GM12801 (cell line): Measurements from ENCODE around the gene TIAM1.

Source experiments
- TF ChIP-seq, protein P1 (sequence below): IDR thresholded peaks from one replicate; pipeline ENCODE4 v1.5.1; 2011; ENCODE audit warnings: control low read depth; ENCODE audit not compliant: insufficient read length; ENCODE audit errors: extremely low read depth

TIAM1 gene

DNA sequence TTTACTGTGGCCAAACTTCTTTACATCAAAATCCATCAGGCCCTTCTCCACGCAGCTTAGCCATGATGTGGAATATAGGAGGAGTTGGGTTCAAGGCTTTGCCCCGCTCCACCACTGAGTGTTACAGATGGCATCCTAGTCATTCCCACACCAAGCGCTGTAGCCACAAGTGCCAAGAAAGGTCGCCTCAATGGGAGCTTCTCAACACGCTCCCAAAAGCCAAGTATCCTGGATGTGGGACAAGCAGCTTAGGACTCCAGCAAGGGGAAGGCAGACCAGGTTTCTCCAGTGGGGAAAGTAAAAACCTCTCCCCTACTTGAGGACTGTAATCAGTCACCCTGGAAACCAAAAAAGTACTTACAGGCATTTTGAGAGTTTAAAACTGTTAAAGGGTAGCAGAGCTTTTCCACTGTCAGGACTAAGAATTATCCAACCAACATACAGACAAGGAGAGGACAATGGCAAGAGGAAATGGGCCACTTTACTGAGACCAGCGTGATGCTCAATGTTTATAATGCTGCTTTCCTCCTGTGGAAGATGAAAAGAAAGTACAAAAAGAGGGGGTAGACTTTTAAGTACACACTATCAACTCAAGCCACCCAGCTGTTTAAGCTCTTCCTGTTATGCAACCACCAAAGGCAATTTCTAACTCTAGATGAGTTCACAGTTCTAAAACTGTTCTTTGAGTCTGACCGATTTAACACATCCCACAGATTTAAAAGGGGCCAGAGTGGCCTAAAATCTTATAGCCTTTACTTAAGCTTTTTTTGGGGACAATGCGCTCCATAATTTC, 185.1 kb downstream of the TIAM1 start:
- TF ChIP-seq, protein P1, sequence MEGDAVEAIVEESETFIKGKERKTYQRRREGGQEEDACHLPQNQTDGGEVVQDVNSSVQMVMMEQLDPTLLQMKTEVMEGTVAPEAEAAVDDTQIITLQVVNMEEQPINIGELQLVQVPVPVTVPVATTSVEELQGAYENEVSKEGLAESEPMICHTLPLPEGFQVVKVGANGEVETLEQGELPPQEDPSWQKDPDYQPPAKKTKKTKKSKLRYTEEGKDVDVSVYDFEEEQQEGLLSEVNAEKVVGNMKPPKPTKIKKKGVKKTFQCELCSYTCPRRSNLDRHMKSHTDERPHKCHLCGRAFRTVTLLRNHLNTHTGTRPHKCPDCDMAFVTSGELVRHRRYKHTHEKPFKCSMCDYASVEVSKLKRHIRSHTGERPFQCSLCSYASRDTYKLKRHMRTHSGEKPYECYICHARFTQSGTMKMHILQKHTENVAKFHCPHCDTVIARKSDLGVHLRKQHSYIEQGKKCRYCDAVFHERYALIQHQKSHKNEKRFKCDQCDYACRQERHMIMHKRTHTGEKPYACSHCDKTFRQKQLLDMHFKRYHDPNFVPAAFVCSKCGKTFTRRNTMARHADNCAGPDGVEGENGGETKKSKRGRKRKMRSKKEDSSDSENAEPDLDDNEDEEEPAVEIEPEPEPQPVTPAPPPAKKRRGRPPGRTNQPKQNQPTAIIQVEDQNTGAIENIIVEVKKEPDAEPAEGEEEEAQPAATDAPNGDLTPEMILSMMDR = no peak

DNA sequence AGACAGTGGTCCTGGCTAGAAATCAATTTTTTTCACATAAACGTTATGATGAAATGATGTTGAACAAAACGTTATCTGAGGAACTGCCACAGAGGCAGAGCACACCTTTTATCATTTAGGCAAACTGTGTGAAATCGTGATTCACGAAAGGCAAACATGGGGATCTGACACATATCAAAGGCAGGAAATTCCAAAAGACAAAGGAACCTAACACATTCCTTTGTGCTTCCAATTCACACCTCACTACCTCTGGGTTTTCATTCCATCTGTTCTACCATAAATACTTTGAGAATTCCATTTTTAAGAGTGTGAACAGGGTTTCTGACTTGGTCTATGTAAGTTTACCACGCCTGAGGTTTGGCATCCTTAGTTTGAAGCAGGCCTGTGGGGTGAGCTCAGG, 186.3 kb downstream of the TIAM1 start:
- TF ChIP-seq, protein P1 = no peak

DNA sequence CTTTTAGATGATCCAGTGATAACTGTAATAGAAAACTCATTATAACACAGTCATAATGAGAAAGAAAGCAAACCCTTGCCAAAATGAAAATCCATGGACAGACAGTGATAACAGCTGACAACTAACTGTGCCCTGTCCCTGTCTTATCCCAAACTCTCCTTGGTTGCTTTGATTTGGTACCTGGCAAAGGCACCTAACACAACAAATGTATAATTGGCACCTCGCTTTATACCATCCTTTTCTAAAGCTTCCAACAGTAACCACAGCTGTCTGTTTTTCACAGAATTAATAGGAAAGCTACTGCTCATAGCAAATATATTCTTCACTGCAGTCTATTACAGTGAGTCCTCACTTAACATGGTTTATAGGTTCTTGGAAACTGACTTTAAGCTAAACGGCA, 187.4 kb downstream of the TIAM1 start:
- TF ChIP-seq, protein P1 = no peak

DNA sequence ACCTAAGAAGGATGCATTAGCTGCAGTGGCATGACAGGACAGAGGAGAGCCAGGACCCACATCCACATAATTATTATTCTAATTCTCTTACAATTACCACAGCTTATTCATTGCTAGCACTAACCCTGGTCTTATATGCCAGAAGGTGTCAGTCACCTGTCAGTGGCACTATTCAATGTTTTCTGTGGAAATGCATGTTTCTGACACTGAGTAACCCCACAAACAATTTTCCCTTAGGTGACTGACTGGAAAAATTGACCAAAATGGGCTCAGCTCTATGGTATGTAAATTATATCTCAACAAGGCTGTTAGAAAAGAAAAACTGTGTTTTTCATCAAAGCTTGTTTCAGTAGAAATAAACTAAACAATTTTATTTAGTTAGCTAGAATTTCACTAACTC, 187.9 kb downstream of the TIAM1 start:
- TF ChIP-seq, protein P1 = no peak

DNA sequence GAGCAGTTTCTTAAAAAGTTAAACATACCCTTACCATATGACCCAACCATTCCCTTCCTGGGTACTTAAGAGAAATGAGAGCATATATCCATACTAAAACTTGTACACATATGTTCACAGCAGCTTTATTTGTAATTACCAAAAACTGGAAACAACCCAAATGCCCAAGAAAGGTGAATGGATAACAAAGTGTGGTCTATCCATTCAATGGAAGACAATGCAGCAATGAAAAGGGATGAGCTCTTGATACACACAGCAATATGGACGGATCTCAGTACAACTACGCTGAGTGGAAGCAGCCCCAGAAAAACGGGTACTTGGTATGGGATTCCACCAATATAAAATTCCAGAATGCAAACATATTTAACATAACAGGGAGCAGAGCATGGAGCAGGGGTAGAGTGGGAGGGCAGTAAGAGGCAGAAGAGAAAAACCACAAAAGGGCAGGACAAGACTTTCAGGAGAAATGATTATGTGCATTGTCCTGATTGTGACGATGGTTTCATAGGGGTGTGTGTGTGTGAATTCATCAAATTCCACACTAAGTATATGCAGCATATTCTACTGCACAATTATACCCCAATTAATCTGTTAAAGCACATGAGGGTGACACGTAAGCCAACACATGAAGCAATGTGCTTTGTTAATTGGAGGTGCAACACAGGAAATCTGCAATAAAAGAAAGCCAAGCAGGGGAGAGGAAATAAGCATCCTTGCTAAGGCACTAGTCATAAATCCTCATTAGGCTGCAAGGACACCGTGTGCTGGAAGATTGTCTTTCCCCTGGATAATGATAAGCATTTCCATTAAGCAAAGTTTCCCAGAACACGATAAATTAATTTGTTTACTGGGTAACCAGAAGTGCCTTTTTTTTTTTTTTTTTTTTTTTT, 192.7 kb downstream of the TIAM1 start:
- TF ChIP-seq, protein P1 = no peak

DNA sequence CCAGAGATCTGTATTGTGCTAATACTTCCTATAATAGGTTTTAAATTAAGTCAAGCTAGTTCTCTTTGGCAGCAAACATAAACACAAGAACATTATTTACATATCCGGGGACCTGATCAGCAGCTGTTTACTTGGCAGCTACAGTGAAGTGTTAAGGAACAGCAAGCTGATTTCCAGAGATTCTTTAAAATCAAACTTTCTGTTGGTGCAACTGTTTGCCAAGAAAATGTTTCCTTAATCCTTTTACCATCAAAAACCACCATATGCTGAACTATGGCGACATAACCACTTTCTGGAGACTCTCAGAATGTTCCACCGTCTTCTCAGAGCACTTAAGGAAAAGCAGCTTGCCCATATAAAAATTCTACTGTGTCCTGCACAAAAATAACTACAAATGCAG, 198.8 kb downstream of the TIAM1 start:
- TF ChIP-seq, protein P1 = no peak

DNA sequence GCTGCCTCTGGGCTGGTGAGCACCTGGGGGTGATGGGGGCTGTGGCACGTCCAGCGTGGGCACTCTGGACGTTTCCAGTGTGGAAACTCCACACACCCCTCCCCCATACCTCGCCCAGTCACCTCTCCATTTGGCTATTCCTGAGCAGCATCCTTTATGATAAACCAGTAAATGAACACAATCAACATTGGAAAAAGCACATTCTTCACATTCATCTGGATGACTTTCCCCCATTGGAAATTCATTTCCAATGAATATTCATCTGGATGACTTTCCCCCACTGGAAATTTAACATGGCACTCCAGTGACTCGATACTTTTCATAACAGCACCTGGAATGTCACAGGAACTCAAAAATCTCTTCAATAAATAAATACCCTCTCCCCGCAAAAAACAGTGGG, 201.0 kb downstream of the TIAM1 start:
- TF ChIP-seq, protein P1 = no peak
